IMR-90 (cell line): ENCODE data around the gene ERBB4.

Experiments used
- CTCF ChIP-seq: conservative IDR thresholded peaks from 2 replicates; pipeline ENCODE4 v1.5.1; 2012; ENCODE audit warnings: mild to moderate bottlenecking, low read depth, low read length, improper control_type of control experiment
- ELK1 ChIP-seq: fragments of 150-350 bp; IDR thresholded peaks from 2 replicates; pipeline ENCODE4 v1.6.1; 2016; ENCODE audit warnings: low read depth, mild to moderate bottlenecking, low read length, moderate library complexity, borderline replicate concordance
- POLR2A ChIP-seq: IDR thresholded peaks from 2 replicates; pipeline ENCODE4 v1.6.1; 2012; ENCODE audit warnings: mild to moderate bottlenecking, low read depth, low read length
- RCOR1 ChIP-seq: IDR thresholded peaks from 2 replicates; pipeline ENCODE4 v1.6.1; 2012; ENCODE audit warnings: mild to moderate bottlenecking, low read length, improper control_type of control experiment; ENCODE audit not compliant: insufficient replicate concordance
- SMC3 ChIP-seq: fragments of 150-350 bp; IDR thresholded peaks from 2 replicates; pipeline ENCODE4 v1.6.1; 2016; ENCODE audit warnings: low read depth, mild to moderate bottlenecking, antibody characterized with exemption, low read length, moderate library complexity
- USF2 ChIP-seq: fragments of 150-350 bp; IDR thresholded peaks from 2 replicates; pipeline ENCODE4 v1.6.1; 2017; ENCODE audit warnings: mild to moderate bottlenecking, antibody characterized with exemption, low read length, low read depth

GRCh38 chr2:211447548-211447947, 1091.1 kb downstream of the ERBB4 start:
- TF ChIP-seq CTCF (no peak), RCOR1 (no peak), SMC3 (no peak), POLR2A (no peak), USF2 (no peak), ELK1 (no peak)
